Measurements from ENCODE around the gene ST8SIA6.

DNA sequence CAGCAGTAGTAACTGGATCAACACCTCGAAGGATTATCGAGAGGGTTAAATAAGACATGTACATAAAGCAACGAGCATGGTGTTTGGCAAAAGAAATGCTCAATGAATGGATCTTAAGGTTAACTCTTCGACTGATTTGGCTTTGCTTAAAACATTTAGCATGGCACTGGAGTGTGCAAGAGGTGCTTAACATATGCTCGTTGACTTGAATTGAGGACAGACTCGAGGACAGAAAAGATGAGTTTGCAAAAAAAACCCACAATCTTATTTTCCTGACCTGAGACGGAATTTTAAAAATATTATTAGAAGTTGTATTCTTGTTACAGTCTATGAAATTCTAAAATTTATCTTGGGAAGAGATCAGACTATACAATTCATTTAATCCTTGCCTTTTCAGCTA lies 49.4 kb upstream of the ST8SIA6 start:
- TF ChIP-seq, protein P1, sequence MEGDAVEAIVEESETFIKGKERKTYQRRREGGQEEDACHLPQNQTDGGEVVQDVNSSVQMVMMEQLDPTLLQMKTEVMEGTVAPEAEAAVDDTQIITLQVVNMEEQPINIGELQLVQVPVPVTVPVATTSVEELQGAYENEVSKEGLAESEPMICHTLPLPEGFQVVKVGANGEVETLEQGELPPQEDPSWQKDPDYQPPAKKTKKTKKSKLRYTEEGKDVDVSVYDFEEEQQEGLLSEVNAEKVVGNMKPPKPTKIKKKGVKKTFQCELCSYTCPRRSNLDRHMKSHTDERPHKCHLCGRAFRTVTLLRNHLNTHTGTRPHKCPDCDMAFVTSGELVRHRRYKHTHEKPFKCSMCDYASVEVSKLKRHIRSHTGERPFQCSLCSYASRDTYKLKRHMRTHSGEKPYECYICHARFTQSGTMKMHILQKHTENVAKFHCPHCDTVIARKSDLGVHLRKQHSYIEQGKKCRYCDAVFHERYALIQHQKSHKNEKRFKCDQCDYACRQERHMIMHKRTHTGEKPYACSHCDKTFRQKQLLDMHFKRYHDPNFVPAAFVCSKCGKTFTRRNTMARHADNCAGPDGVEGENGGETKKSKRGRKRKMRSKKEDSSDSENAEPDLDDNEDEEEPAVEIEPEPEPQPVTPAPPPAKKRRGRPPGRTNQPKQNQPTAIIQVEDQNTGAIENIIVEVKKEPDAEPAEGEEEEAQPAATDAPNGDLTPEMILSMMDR (conservative IDR thresholded peaks at IDR 0.05; ENCODE audit: low read depth, low read length) = no peak
- TF ChIP-seq EZH2 (IDR thresholded peaks at IDR 0.05; ENCODE audit: borderline replicate concordance, low read depth, low read length, poor library complexity, severe bottlenecking) = no peak

Data from A673 (cell line).